ENCODE measurements around the gene ZNF555. TPM values are rescaled to one million over a fixed set of nuclear protein-coding genes. Genes with fewer than 3 reads are reported as not detected.
"Not testable (repeated sequence)": the region's sequence is repeated elsewhere in the genome, so short reads cannot be mapped to it uniquely, and the experiment has no call there.

Gene ZNF555
- total RNA-seq, 1 donor, result 6.2 TPM

GRCh38 chr19:2816641-2817040 is 24.6 kb upstream of the ZNF555 start:
- DNase-seq (ENCODE audit: insufficient read length, low spot score, missing footprints), result peak; percentile 66

DNA sequence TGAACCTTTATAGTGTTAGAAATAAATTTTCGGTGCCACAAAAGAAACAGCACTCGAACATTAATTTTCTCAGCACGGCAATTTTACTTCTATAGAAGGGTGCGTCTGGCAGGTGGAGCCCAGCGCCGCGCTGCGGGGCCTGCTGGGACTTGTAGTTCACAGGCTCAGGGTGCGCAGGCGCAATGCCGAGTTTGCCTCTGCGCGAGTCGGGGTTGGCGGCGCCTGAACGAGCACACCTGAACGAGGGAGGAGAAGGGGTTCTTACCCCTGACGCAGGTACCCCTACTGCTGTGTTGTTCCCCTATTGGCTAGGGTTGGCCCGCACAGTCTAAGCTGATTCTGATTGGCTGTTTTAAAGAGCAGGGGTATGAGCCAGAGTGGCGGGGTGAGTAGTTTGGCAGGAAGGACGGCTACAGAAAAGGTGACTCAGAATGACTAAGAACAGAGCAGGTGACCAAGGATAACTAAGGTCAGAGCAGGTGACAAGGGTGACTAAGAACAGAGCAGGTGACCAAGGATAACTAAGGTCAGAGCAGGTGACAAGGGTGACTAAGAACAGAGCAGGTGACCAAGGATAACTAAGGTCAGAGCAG is 23.9 kb upstream of the ZNF555 start:
- H3K4me1 ChIP-seq (ENCODE audit: insufficient read depth, low read length); H3K4me2 ChIP-seq (ENCODE audit: insufficient read depth, low read length): not testable (repeated sequence)
- peak; percentile 58 for DNase-seq (ENCODE audit: insufficient read length, low spot score, missing footprints)

More at GRCh38 chr19:2816641-2817040, 24.6 kb upstream of the ZNF555 start:
- H3K4me1 ChIP-seq (ENCODE audit: insufficient read depth, low read length), result no peaks in the 10 kb centered on the region
- no peak overlapping the region for H3K4me3 ChIP-seq (ENCODE audit: insufficient read depth, low read length)
- no peak for TF ChIP-seq CTCF (IDR thresholded peaks at IDR 0.05; ENCODE audit: extremely low read depth, low read depth, low read length)
- H3K27ac ChIP-seq (ENCODE audit: low read depth, low read length), result no peak overlapping the region
- no peaks in the 10 kb centered on the region for H3K27me3 ChIP-seq (ENCODE audit: insufficient read depth, low read length)
- no peaks in the 10 kb centered on the region for H3K79me2 ChIP-seq (ENCODE audit: insufficient read depth, low read length)
- no peak overlapping the region for H3K4me2 ChIP-seq (ENCODE audit: insufficient read depth, low read length)
- no peaks in the 10 kb centered on the region for H3K9me3 ChIP-seq (ENCODE audit: low read depth, low read length)
- no peak overlapping the region for H2AFZ ChIP-seq (ENCODE audit: low read length)
- H3K36me3 ChIP-seq (ENCODE audit: insufficient read depth, low read length), result no peaks in the 10 kb centered on the region
- H4K20me1 ChIP-seq (ENCODE audit: insufficient read depth, low read length), result no peaks in the 10 kb centered on the region

DNA sequence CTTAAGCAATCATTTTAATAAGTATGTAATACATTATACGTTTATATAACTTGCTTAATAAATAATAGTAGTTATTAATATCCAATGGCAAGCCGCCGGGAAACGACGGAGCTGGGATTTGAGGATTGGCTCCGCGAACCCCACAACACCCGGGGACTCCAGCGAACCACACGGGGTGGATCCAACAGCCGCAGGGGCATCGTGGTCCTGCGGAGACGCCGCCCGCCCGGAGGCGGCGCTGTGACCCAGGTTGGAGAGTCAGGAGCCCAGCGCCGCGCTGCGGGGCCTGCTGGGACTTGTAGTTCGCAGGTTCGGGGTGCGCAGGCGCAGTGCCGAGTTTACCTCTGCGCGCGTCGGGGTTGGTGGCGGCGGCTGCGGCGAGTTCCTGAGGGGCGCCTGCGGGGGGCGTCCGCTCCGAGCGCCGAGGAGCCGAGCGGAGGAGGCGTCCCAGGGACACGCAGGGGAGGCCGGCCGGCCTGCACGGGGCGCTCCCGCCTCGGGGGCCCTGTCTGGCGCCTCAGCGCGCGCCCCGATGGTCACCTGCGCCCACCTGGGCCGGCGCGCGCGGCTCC is 21.6 kb upstream of the ZNF555 start, which contains the start of gene ZNF554:
Gene ZNF554, plus strand, starts transcription at position 329 of the 572 bp plus-strand sequence. Its CDS starts 204 bp downstream, at position 533.
- TF ChIP-seq CTCF (IDR thresholded peaks at IDR 0.05; ENCODE audit: extremely low read depth, low read depth, low read length), result peak; percentile 86
- peak; percentile 100 for DNase-seq (ENCODE audit: insufficient read length, low spot score, missing footprints)

More for the DNA sequence above, 23.9 kb upstream of the ZNF555 start:
- not testable (repeated sequence) for H3K27me3 ChIP-seq (ENCODE audit: insufficient read depth, low read length); H3K79me2 ChIP-seq (ENCODE audit: insufficient read depth, low read length); H2AFZ ChIP-seq (ENCODE audit: low read length); H4K20me1 ChIP-seq (ENCODE audit: insufficient read depth, low read length); H3K4me3 ChIP-seq (ENCODE audit: insufficient read depth, low read length); H3K36me3 ChIP-seq (ENCODE audit: insufficient read depth, low read length); H3K27ac ChIP-seq (ENCODE audit: low read depth, low read length); H3K9me3 ChIP-seq (ENCODE audit: low read depth, low read length)

GRCh38 chr19:2820112-2820702 is 21.1 kb upstream of the ZNF555 start:
- H3K4me3 ChIP-seq (ENCODE audit: insufficient read depth, low read length), result peak overlapping the region; percentile 84
- H2AFZ ChIP-seq (ENCODE audit: low read length), result peak overlapping the region; percentile 57
- peak overlapping the region; percentile 75 for H3K4me2 ChIP-seq (ENCODE audit: insufficient read depth, low read length)
- no peak for TF ChIP-seq CTCF (IDR thresholded peaks at IDR 0.05; ENCODE audit: extremely low read depth, low read depth, low read length)
- no peaks in the 10 kb centered on the region for H3K36me3 ChIP-seq (ENCODE audit: insufficient read depth, low read length)
- no peaks in the 10 kb centered on the region for H3K27me3 ChIP-seq (ENCODE audit: insufficient read depth, low read length)
- H3K9me3 ChIP-seq (ENCODE audit: low read depth, low read length), result no peaks in the 10 kb centered on the region
- H3K4me1 ChIP-seq (ENCODE audit: insufficient read depth, low read length), result no peaks in the 10 kb centered on the region
- peak; percentile 94 for DNase-seq (ENCODE audit: insufficient read length, low spot score, missing footprints)
- no peaks in the 10 kb centered on the region for H4K20me1 ChIP-seq (ENCODE audit: insufficient read depth, low read length)
- H3K79me2 ChIP-seq (ENCODE audit: insufficient read depth, low read length), result no peaks in the 10 kb centered on the region
- H3K27ac ChIP-seq (ENCODE audit: low read depth, low read length), result no peak overlapping the region

More for the DNA sequence above, 21.6 kb upstream of the ZNF555 start, which contains the start of gene ZNF554:
- peak within 1 kb of the TSS; percentile 84 for H3K4me3 ChIP-seq (ENCODE audit: insufficient read depth, low read length)
- H3K27me3 ChIP-seq (ENCODE audit: insufficient read depth, low read length), result no peaks in the 10 kb centered on the region
- H4K20me1 ChIP-seq (ENCODE audit: insufficient read depth, low read length), result no peaks in the 10 kb centered on the region
- H3K36me3 ChIP-seq (ENCODE audit: insufficient read depth, low read length), result no peaks in the 10 kb centered on the region
- no peaks in the 10 kb centered on the region for H3K4me1 ChIP-seq (ENCODE audit: insufficient read depth, low read length)
- no peaks in the 10 kb centered on the region for H3K79me2 ChIP-seq (ENCODE audit: insufficient read depth, low read length)
- H3K9me3 ChIP-seq (ENCODE audit: low read depth, low read length), result no peaks in the 10 kb centered on the region
- H3K4me2 ChIP-seq (ENCODE audit: insufficient read depth, low read length), result peak within 1 kb of the TSS; percentile 75
- peak within 1 kb of the TSS; percentile 87 for H2AFZ ChIP-seq (ENCODE audit: low read length)
- H3K27ac ChIP-seq (ENCODE audit: low read depth, low read length), result no peak within 1 kb of the TSS

Data from osteoblast (primary cell).